Measurements from ENCODE around the gene KRT80.
A peak's percentile ranks its signal among the peaks of the same experiment; 100 is the strongest.

KRT80 gene

DNA sequence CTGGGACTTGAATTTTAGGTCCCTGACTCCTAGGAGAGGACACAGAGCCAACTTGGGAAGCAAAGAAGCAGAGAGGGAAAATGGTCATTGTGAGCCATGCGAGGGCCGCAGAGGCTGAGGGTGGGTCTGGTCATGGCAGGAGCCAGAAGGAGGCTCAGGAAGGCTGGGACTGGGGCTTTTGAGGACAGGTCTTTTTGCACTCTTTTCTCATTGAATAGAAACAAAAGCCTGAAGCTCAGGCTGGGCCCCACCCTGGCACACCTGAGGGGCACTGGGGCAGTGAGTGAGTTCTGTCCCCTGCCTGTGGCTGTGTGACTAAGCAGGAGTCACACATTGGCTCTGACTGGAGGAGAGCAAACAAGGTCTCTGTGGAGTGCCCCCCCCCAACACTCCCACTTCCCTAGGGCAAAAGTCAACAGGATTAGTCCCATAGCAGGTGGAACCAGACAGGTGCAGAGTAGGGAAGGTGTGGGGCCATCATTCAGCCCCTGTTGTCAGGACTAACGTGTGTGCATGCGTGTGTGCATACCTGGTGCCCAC lies 44.1 kb upstream of the KRT80 start:
- DNase-seq (ENCODE audit: low read depth in 1 of 2, low spot score in 1 of 2), result no peak
- H3K27me3 ChIP-seq (ENCODE audit: insufficient read depth, poor library complexity, severe bottlenecking), result peaks cover 14% of the 10 kb centered on the region

DNA sequence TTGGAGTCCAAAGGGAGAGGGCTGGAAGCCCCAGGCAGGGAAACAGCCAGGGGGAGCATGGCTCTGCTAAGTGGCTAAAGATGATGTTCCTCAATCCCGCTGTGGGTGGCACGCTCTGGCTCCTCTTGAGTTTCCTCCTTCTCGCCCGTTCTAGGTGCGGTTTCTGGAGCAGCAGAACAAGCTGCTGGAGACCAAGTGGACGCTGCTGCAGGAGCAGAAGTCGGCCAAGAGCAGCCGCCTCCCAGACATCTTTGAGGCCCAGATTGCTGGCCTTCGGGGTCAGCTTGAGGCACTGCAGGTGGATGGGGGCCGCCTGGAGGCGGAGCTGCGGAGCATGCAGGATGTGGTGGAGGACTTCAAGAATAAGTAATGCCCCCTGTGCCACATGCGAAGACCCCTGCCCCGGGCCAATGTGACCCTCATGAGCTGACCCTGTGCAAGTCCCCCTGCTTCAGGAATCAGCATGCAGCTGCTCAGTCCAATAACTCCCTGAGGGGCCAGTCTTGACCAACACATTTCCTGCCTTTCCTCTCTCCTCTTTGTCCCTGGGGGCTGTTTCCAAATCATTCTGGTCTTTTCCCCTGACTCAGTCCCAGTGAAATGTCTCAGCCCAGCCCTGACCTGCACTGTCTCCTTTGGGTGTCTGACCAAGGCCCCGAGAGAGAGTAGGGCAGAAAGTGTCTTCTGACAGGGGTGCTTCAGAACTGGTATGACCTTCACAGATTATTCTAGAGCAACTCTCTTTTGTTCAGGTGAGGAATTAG lies 43.4 kb upstream of the KRT80 start:
- Histone ChIP-seq H3K27ac (replicated peaks) (no peak overlapping the region), H3K4me3 (replicated peaks; ENCODE audit: insufficient read depth, low read length) (no peak overlapping the region), H3K27me3 (ENCODE audit: insufficient read depth, poor library complexity, severe bottlenecking) (peaks cover 14% of the 10 kb centered on the region)
- TF ChIP-seq POLR2AphosphoS5 (IDR thresholded peaks at IDR 0.05; ENCODE audit: low read depth), result no peak
- TF ChIP-seq SPI1 (IDR thresholded peaks at IDR 0.05; ENCODE audit: borderline replicate concordance, low read depth), result no peak
- no peak for TF ChIP-seq GABPA (IDR thresholded peaks at IDR 0.05; ENCODE audit: low read depth)
- TF ChIP-seq, protein P1, sequence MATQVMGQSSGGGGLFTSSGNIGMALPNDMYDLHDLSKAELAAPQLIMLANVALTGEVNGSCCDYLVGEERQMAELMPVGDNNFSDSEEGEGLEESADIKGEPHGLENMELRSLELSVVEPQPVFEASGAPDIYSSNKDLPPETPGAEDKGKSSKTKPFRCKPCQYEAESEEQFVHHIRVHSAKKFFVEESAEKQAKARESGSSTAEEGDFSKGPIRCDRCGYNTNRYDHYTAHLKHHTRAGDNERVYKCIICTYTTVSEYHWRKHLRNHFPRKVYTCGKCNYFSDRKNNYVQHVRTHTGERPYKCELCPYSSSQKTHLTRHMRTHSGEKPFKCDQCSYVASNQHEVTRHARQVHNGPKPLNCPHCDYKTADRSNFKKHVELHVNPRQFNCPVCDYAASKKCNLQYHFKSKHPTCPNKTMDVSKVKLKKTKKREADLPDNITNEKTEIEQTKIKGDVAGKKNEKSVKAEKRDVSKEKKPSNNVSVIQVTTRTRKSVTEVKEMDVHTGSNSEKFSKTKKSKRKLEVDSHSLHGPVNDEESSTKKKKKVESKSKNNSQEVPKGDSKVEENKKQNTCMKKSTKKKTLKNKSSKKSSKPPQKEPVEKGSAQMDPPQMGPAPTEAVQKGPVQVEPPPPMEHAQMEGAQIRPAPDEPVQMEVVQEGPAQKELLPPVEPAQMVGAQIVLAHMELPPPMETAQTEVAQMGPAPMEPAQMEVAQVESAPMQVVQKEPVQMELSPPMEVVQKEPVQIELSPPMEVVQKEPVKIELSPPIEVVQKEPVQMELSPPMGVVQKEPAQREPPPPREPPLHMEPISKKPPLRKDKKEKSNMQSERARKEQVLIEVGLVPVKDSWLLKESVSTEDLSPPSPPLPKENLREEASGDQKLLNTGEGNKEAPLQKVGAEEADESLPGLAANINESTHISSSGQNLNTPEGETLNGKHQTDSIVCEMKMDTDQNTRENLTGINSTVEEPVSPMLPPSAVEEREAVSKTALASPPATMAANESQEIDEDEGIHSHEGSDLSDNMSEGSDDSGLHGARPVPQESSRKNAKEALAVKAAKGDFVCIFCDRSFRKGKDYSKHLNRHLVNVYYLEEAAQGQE (IDR thresholded peaks at IDR 0.05; ENCODE audit: insufficient replicate concordance, low read depth), result no peak
- TF ChIP-seq, protein P2, sequence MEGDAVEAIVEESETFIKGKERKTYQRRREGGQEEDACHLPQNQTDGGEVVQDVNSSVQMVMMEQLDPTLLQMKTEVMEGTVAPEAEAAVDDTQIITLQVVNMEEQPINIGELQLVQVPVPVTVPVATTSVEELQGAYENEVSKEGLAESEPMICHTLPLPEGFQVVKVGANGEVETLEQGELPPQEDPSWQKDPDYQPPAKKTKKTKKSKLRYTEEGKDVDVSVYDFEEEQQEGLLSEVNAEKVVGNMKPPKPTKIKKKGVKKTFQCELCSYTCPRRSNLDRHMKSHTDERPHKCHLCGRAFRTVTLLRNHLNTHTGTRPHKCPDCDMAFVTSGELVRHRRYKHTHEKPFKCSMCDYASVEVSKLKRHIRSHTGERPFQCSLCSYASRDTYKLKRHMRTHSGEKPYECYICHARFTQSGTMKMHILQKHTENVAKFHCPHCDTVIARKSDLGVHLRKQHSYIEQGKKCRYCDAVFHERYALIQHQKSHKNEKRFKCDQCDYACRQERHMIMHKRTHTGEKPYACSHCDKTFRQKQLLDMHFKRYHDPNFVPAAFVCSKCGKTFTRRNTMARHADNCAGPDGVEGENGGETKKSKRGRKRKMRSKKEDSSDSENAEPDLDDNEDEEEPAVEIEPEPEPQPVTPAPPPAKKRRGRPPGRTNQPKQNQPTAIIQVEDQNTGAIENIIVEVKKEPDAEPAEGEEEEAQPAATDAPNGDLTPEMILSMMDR (IDR thresholded peaks at IDR 0.05; ENCODE audit: insufficient read depth, low read length), result no peak
- DNase-seq (ENCODE audit: low read depth in 1 of 2, low spot score in 1 of 2), result peak in 1 of 2 experiments; percentile 35

More for the DNA sequence above, 44.1 kb upstream of the KRT80 start:
- Histone ChIP-seq H3K27ac (replicated peaks) (no peak overlapping the region), H3K4me3 (replicated peaks; ENCODE audit: insufficient read depth, low read length) (no peak overlapping the region)
- TF ChIP-seq, protein P2 (IDR thresholded peaks at IDR 0.05; ENCODE audit: insufficient read depth, low read length), result no peak
- TF ChIP-seq GABPA (IDR thresholded peaks at IDR 0.05; ENCODE audit: low read depth) (no peak), POLR2AphosphoS5 (IDR thresholded peaks at IDR 0.05; ENCODE audit: low read depth) (no peak), SPI1 (IDR thresholded peaks at IDR 0.05; ENCODE audit: borderline replicate concordance, low read depth) (no peak)
- TF ChIP-seq, protein P1 (IDR thresholded peaks at IDR 0.05; ENCODE audit: insufficient replicate concordance, low read depth), result no peak

DNA sequence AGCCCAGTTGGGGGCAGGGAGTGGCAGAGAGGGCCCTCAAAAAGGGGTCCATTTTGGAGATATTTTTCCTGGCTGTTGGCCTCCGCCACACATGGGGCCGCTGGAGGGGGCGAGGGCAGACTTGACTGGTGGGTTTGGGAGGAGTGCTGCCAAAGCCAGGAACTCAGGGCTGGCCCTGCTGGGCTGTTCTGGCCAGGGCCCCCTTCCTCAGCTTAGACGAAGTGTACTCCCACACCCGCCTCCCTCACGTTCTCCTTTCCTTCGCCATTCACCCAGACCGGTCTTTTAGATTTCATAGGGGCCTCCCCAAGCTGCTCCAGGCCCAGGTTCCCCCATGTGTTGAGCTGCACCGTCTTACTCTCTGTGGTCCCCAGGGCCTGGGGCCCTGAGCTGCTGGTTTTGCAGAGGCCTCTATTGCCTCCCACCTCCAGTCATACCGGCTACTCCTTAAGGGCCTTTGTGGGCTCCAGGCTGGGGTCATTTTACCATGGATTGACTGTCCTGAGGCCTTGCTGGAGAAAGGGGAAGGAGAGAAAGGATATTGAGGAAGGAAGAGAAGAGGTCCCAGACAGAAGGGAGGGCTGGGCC lies 42.5 kb upstream of the KRT80 start:
- DNase-seq (ENCODE audit: low read depth in 1 of 2, low spot score in 1 of 2), result no peak
- H3K27ac ChIP-seq (replicated peaks), result no peak overlapping the region
- no peak for TF ChIP-seq SPI1 (IDR thresholded peaks at IDR 0.05; ENCODE audit: borderline replicate concordance, low read depth)
- TF ChIP-seq POLR2AphosphoS5 (IDR thresholded peaks at IDR 0.05; ENCODE audit: low read depth), result no peak
- TF ChIP-seq, protein P1 (IDR thresholded peaks at IDR 0.05; ENCODE audit: insufficient replicate concordance, low read depth), result no peak
- TF ChIP-seq, protein P2 (IDR thresholded peaks at IDR 0.05; ENCODE audit: insufficient read depth, low read length), result no peak
- no peak for TF ChIP-seq GABPA (IDR thresholded peaks at IDR 0.05; ENCODE audit: low read depth)
- H3K4me3 ChIP-seq (replicated peaks; ENCODE audit: insufficient read depth, low read length), result no peak overlapping the region
- peaks cover 14% of the 10 kb centered on the region for H3K27me3 ChIP-seq (ENCODE audit: insufficient read depth, poor library complexity, severe bottlenecking)

All from HL-60 (cell line).